ENCODE measurements around the gene PRAMEF20. TPM values are rescaled to one million over a fixed set of nuclear protein-coding genes. Genes with fewer than 3 reads are reported as not detected.

Gene PRAMEF20
- total and polyA plus RNA-seq, 2 of the 4 experiments (the other 2 are of a cell fraction), result not detected

GRCh38 chr1:13430495-13430894 is 20.2 kb downstream of the PRAMEF20 start:
- Histone ChIP-seq H4K91ac (ENCODE audit: insufficient read depth, low read depth, low read length) (no peak overlapping the region), H4K8ac (ENCODE audit: low read depth in 2 of 2, low read length in 2 of 2) (no peak overlapping the region), H3K9me1 (ENCODE audit: insufficient read depth, low read length) (no peaks in the 10 kb centered on the region), H2BK15ac (ENCODE audit: low read depth, low read length) (no peak overlapping the region), H3K79me1 (ENCODE audit: low read depth in 1 of 2, low read length in 2 of 2) (no peaks in the 10 kb centered on the region), H3K4ac (ENCODE audit: low read depth, low read length) (no peak overlapping the region), H3K27ac (ENCODE audit: insufficient read depth, low read length) (no peak overlapping the region), H3K18ac (ENCODE audit: low read depth, low read length) (no peak overlapping the region), H2BK120ac (ENCODE audit: low read depth, low read length) (no peak overlapping the region), H2BK5ac (ENCODE audit: low read depth, low read length, poor library complexity, severe bottlenecking) (no peak overlapping the region), H2AFZ (replicated peaks; ENCODE audit: low read length, poor library complexity) (no peak overlapping the region), H3K14ac (replicated peaks; ENCODE audit: low read depth, low read length) (no peak overlapping the region), H3K9me3 (ENCODE audit: control insufficient read depth, insufficient read depth, low read length) (peaks cover 16% of the 10 kb centered on the region; the same call in 1 of the 2 replicates), H4K20me1 (ENCODE audit: insufficient read depth, low read length) (no peaks in the 10 kb centered on the region), H2BK20ac (ENCODE audit: low read depth, low read length) (no peak overlapping the region), H3K36me3 (ENCODE audit: control insufficient read depth, insufficient read depth, low read length) (no peaks in the 10 kb centered on the region), H3K27me3 (ENCODE audit: control insufficient read depth, insufficient read depth, low read length) (no peaks in the 10 kb centered on the region), H3K4me2 (ENCODE audit: low read depth, low read length) (no peak overlapping the region), H3K56ac (ENCODE audit: extremely low read depth, insufficient read depth, low read length) (no peak overlapping the region), H2AK9ac (replicated peaks; ENCODE audit: low read depth, low read length, poor library complexity) (no peak overlapping the region), H3K4me1 (ENCODE audit: control insufficient read depth, insufficient read depth, low read length) (no peaks in the 10 kb centered on the region), H4K5ac (ENCODE audit: low read depth, low read length) (no peak overlapping the region), H2AK5ac (ENCODE audit: low read depth, low read length) (no peak overlapping the region), H3K9ac (ENCODE audit: low read depth, low read length) (no peak overlapping the region), H3K4me3 (ENCODE audit: insufficient read depth, low read depth, low read length) (no peak overlapping the region), H3K23ac (ENCODE audit: low read depth, low read length) (no peak overlapping the region)
- POLR2A ChIA-PET (ENCODE audit: unreplicated experiment), result no interaction called here
- TF ChIP-seq FOS (IDR thresholded peaks at IDR 0.05; ENCODE audit: low read depth, low read length) (no peak), CEBPB (IDR thresholded peaks at IDR 0.05; ENCODE audit: low read depth, low read length) (no peak), RAD21 (IDR thresholded peaks at IDR 0.05; ENCODE audit: low read length) (no peak), ELK1 (IDR thresholded peaks at IDR 0.05; ENCODE audit: borderline replicate concordance, low read depth, low read length) (no peak), CHD1 (IDR thresholded peaks at IDR 0.05; ENCODE audit: low read depth, low read length) (no peak), USF2 (IDR thresholded peaks at IDR 0.05; ENCODE audit: low read depth, low read length) (no peak), NFE2L2 (IDR thresholded peaks at IDR 0.05; ENCODE audit: low read depth, low read length) (no peak), RFX5 (IDR thresholded peaks at IDR 0.05; ENCODE audit: low read depth, low read length) (no peak), CTCF (conservative IDR thresholded peaks at IDR 0.05; ENCODE audit: low read depth, low read length) (no peak), BHLHE40 (IDR thresholded peaks at IDR 0.05; ENCODE audit: low read depth, low read length) (no peak), MAFK (IDR thresholded peaks at IDR 0.05; ENCODE audit: low read depth, low read length) (no peak), MAZ (IDR thresholded peaks at IDR 0.05; ENCODE audit: borderline replicate concordance, low read depth, low read length) (no peak), SMC3 (IDR thresholded peaks at IDR 0.05; ENCODE audit: low read depth, low read length) (no peak), RCOR1 (IDR thresholded peaks at IDR 0.05; ENCODE audit: insufficient replicate concordance, low read length) (no peak), MXI1 (IDR thresholded peaks at IDR 0.05; ENCODE audit: borderline replicate concordance, low read depth, low read length) (no peak), POLR2A (IDR thresholded peaks at IDR 0.05; ENCODE audit: low read depth, low read length) (no peak)
- dilution Hi-C loops (cut with HindIII; ENCODE audit: low sequenced_read_pairs, unreplicated experiment), result no loop called here
- intact Hi-C loops (cut with micrococcal nuclease), result no loop called here
- WGBS, 2 experiments (ENCODE audit: extremely low coverage in 2 of 2, insufficient read length in 1 of 2), result 90% methylated on average over 6 of the region's 13 CpGs; no CpG with 5 or more reads in 1 of the 2 experiments
- DNase-seq (no peak), ATAC-seq (ENCODE audit: low read depth) (no peak)
- BruUV-seq (replicated peaks), result no TSS peak
- CTCF ChIA-PET, result no interaction called here
- in situ Hi-C loops (cut with MboI; ENCODE audit: low sequenced_read_pairs), result no loop called here

Data from IMR-90 (cell line).